Posterior vena cava (tissue), 2 donors: Measurements from ENCODE around the gene TMEM44. TPM values are rescaled to one million over a fixed set of nuclear protein-coding genes. Genes with fewer than 3 reads are reported as not detected.

Experiments used
- DNase-seq: peaks from one replicate; pipeline ENCODE4 v3.0.0-alpha.2; 2020; ENCODE audit warnings: low spot score
- intact Hi-C, 2 donors: fragments of 100-400 bp; cut with DNase I; formaldehyde crosslinking; loops; one replicate each; pipeline versions ENCODE4 v1.14.1 to v1.14.2; 2022 to 2023
- total RNA-seq, 2 donors: library from RNA; stranded (reverse); fragmentation: NEBNext Ultra II Directional; extraction: Animal tissue kit (Norgen Biotek cat#: 25700); gene quantifications; one replicate each; pipeline ENCODE4 v1.2.1, GENCODE V29; 2021
- donor health status: DM: yes; HTN: yes; CAD: no.
- donor health status: DM: yes; HTN: yes; CAD: no.

The TMEM44 gene
- total RNA-seq, 2 donors from 2014 or later, result 9.2 to 9.4 TPM

DNA sequence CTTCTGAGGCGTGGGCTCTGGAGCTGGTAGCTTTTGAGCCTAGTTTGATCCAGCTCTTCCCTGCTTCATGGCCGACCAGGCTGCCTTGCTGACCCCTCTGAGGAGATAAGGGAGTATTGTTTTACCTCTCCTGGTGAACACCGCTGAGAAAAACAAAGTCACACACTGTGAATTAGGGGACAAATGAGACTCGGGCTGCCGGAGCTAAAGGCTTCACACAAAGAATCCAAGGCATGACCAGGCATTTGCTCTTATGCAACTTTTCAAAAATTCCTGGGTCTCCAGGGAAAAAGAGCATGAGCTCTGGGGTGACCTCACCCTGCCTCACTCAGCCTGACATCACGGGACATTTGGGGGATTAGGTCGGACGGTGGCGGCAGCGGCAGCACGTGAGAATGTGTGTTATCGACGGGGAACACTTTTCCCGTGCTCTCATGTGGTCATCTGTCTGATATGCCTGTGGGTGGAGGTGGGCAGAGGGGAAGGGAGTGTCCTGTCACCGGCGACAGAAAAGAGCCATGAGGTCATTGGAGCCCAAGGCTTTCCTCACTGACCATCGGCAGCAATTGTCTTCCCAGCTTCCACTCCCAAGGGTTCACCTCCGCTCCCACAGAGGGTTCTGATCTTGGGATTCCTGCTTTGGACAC lies 61.0 kb downstream of the TMEM44 start:
- intact Hi-C loops, result loop anchor here in 1 of 2 donors (10.0 kb wide), 1 partner anchor 47 kb away; no protein-coding TSS in a partner anchor

GRCh38 chr3:194571491-194572142 lies 61.6 kb downstream of the TMEM44 start:
- no peak for DNase-seq
- intact Hi-C loops, result loop anchor here in 1 of 2 donors (10.0 kb wide), 1 partner anchor 47 kb away; no protein-coding TSS in a partner anchor

More for the DNA sequence above, 61.0 kb downstream of the TMEM44 start:
- peak; percentile 90 for DNase-seq

GRCh38 chr3:194570898-194571297 lies 62.3 kb downstream of the TMEM44 start:
- DNase-seq, result no peak
- intact Hi-C loops, result loop anchor here in 1 of 2 donors (10.0 kb wide), 1 partner anchor 46 kb away; no protein-coding TSS in a partner anchor

DNA sequence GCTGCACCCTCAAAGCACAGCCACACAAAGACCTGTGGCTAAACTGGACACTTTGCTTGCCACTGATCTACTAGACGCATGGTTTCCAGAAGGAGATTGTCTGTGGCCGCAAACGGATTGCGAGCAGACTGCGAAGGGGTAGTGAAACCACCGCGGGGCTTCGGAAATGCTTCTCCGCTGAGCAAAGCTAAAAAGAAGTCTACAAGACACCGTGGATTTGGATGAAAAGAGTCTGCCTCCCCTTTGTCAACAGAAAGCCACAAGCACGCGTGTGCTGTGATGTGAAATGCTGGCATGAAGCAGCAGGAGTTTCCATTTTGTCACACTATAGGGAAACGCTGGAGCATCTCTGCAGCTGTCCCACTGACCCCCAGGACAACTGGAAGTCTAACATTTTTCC lies 63.0 kb downstream of the TMEM44 start:
- DNase-seq, result no peak
- intact Hi-C loops, result loop anchor here in 1 of 2 donors (10.0 kb wide), 1 partner anchor 45 kb away; no protein-coding TSS in a partner anchor

DNA sequence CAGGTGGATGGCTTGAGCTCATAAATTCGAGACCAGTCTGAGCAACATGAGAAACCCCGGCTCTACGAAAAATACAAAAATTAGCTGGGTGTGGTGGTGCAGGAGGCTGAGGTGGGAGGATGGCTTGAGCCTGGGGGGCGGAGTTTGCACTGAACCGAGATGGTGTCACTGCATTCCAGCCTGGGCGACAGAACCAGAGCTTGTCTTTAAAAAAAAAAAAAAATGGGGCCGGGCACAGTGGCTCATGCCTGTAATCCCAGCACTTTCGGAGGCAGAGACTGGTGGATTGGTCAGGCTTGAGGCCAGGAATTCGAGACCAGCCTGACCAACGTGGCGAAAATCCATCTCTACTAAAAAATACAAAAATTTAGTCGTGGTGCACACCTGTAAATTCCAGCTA lies 64.0 kb downstream of the TMEM44 start:
- intact Hi-C loops, result no loop called here
- DNase-seq, result no peak

DNA sequence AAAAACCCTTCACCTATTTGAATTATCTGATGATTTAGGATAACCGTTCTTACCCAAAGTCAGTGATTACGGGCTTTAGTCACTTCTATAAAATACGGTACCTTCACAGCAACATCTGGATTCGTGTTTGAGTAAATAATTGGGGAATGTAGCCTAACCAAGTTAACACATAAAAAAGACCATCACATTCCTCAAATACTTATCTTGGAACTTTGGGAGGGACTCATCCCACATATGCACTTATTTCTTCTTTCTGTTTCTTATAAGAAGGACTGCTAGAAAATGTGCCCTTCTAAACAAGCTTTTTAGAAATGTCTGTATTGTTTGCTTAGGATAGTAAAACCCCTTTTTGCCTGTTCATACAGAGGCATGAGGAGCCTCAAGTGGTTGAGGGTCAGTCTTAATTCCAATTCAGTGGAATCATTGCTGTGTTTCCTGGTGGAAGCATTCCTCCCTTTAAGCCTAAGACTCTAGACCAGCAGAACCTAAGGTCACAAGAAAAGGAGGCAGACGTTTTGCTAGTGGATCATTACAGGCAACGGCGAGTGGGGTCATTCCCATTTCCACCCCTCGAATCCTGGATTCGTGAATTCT lies 67.5 kb downstream of the TMEM44 start:
- no peak for DNase-seq
- intact Hi-C loops, result no loop called here

DNA sequence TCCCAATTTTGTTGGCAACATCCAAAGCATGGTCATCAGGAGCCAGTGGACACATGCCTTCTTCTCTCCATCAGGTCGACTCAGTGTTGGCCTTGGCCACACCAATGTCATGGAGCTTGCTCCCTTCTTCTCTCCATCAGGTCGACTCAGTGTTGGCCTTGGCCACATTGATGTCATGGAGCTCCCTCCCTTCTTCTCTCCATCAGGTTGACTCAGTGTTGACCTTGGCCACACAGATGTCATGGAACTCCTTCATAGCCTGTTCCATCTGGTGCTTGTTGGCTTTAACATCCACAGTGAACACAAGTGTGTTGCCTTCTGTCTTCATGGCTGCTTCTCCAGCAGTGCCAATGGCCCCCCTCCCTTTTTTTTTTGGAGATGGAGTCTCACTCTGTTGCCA lies 70.2 kb downstream of the TMEM44 start:
- DNase-seq, result no peak
- intact Hi-C loops, result no loop called here

DNA sequence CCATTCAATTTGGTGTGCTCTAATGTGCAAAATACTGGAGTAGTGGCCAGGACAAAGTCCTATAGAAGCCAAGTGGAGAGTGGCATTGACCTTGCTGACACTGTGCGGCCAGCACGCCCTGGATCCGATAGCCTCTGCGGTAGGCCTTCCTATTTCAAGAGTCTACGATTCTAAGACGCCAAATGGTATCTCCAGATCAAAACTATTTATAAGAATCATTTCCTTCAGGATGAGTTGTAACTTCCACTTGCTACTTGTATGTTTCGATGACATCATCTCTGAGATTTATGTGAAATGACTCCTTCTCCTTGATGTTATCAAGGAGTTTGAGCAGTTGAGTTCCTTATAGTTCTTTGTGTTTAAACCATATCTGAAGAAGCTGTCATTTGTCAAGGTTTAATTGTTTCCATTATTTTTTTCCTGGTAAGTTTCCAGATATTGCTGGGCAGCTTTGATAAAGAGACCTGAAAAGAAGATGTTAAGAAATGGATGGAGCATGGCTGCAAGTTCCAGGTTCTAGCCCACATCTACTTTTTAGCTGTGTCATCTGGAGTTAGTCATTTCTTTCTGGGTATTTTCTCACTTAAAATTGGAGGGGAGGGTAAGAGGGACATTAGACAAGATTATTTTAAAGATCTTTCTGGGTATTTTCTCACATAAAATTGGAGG lies 71.8 kb downstream of the TMEM44 start:
- intact Hi-C loops, result no loop called here
- peak; percentile 40 for DNase-seq

- intact Hi-C loops, result no loop called here
Measured at GRCh38 chr3:194560047-194560446, 73.2 kb downstream of the TMEM44 start.

GRCh38 chr3:194559530-194559929 lies 73.7 kb downstream of the TMEM44 start:
- intact Hi-C loops, result no loop called here
- DNase-seq, result no peak

More at GRCh38 chr3:194560047-194560446, 73.2 kb downstream of the TMEM44 start:
- DNase-seq, result no peak

- peak; percentile 69 for DNase-seq
- intact Hi-C loops, result loop anchor here in 1 of 2 donors (1.0 kb wide), 1 partner anchor 31 kb away; no protein-coding TSS in a partner anchor
Measured at GRCh38 chr3:194556086-194557056, 76.8 kb downstream of the TMEM44 start.

DNA sequence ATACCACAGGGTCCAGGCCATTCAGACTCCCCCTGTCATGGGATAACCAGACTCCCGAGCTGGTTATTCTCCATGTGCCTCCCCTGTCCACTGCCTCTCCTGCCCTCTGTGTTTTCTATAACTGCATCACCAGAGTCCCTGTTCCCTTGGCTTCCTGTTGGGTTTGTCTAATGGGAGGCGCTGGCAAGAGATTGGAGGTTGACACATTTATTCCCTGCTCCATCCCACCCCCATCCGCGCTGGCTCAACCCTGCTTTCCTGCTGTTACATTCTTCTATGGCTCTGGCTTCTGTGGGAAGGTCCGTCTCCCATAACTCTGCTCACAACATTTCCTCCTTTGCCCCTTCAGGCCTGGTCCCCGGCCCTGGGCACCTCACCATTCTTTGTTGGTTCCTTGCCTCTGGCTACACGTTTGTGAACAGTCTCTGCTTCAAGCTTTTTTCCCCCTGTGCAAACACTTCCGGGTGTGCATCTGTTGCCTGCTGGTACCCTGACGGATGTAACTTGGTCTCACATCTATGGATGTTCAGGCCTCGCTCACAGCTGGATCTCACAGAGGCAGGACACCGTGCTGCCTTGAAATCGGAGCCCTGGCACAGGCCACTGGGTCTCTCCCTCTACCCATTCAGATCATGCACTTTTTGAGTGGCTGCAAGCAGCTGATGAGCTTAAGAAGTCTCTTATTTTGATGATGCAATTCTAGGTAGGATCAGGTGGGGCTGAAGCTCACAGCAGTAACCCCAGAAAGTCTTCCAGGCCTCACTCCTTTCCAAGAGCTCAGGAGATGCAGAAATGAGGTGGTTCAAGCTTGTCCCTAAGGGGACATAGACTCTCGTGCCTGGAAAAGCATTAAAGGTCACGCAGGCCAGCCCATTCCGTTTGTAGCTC lies 77.8 kb downstream of the TMEM44 start:
- DNase-seq, result peak; percentile 47
- intact Hi-C loops, result loop anchor here in 1 of 2 donors (1.0 kb wide), 1 partner anchor 30 kb away; no protein-coding TSS in a partner anchor

- intact Hi-C loops, result no loop called here
- no peak for DNase-seq
Measured at GRCh38 chr3:194554473-194555123, 78.6 kb downstream of the TMEM44 start.

- intact Hi-C loops, result no loop called here
- DNase-seq, result no peak
Measured at GRCh38 chr3:194552327-194552949, 80.8 kb downstream of the TMEM44 start.

DNA sequence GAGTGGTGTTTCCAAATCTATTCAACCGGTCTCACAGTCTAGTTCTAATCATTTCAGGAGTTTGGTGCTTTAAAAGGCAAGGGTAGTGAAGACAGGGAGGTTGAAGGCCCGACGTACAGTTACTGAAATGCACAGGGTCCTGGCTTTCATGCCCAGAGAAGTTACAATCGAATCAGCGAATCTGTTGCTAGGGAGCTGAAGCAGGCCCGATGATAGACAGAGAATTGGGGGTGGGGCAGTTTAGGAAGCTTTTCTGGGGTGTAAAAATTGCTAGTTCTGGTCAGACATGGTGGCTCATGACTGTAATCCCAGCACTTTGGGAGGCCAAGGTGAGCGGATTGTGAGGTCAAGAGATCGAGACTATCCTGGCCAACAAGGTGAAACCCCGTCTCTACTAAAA lies 83.4 kb downstream of the TMEM44 start:
- intact Hi-C loops, result no loop called here
- DNase-seq, result no peak
